Type B pancreatic cell (in vitro differentiated cells): ENCODE data around the gene CBFA2T3. TPM values are rescaled to one million over a fixed set of nuclear protein-coding genes. Genes with fewer than 3 reads are reported as not detected.

Experiments used
- DNase-seq: peaks from one replicate; pipeline ENCODE4 v3.0.0; 2021; ENCODE audit warnings: mixed read lengths; ENCODE audit not compliant: unreplicated experiment; ENCODE audit errors: extremely low spot score
- H3K27ac Mint-ChIP-seq: 2 replicates; pipeline ENCODE4 v1.8.0; 2021; ENCODE audit warnings: mild to moderate bottlenecking, mixed read lengths
- H3K27me3 Mint-ChIP-seq: 2 replicates; pipeline ENCODE4 v1.8.0; 2021; ENCODE audit warnings: mixed read lengths
- H3K36me3 Mint-ChIP-seq: 2 replicates; pipeline ENCODE4 v1.8.0; 2021; ENCODE audit warnings: mixed read lengths
- H3K4me1 Mint-ChIP-seq: one replicate; pipeline ENCODE4 v1.8.0; 2021; ENCODE audit warnings: mixed read lengths; ENCODE audit not compliant: unreplicated experiment
- H3K4me3 Mint-ChIP-seq: 2 replicates; pipeline ENCODE4 v1.8.0; 2021; ENCODE audit warnings: mild to moderate bottlenecking, mixed read lengths
- H3K9me3 Mint-ChIP-seq: 2 replicates; pipeline ENCODE4 v1.8.0; 2021; ENCODE audit warnings: mixed read lengths
- total RNA-seq: library from RNA; stranded (reverse); gene quantifications from 2 replicates; pipeline ENCODE4 v1.2.1, GENCODE V29; 2021; ENCODE audit warnings: low replicate concordance
- TF ChIP-seq, protein P1 (sequence below): fragments of 200-600 bp; sonication (generic); conservative IDR thresholded peaks from 2 replicates; pipeline ENCODE4 v1.5.0; 2021; ENCODE audit warnings: antibody characterized with exemption, mild to moderate bottlenecking

CBFA2T3 gene
- total RNA-seq, 1 donor from 2014 or later, result 8.9 TPM

- Mint-ChIP-seq H3K4me3 (no peak overlapping the region), H3K27ac (no peak overlapping the region), H3K36me3 (peaks cover 3% of the 10 kb centered on the region), H3K9me3 (no peaks in the 10 kb centered on the region), H3K4me1 (peaks cover 34% of the 10 kb centered on the region), H3K27me3 (peaks cover 3% of the 10 kb centered on the region)
- DNase-seq, result no peak
- TF ChIP-seq, protein P1, sequence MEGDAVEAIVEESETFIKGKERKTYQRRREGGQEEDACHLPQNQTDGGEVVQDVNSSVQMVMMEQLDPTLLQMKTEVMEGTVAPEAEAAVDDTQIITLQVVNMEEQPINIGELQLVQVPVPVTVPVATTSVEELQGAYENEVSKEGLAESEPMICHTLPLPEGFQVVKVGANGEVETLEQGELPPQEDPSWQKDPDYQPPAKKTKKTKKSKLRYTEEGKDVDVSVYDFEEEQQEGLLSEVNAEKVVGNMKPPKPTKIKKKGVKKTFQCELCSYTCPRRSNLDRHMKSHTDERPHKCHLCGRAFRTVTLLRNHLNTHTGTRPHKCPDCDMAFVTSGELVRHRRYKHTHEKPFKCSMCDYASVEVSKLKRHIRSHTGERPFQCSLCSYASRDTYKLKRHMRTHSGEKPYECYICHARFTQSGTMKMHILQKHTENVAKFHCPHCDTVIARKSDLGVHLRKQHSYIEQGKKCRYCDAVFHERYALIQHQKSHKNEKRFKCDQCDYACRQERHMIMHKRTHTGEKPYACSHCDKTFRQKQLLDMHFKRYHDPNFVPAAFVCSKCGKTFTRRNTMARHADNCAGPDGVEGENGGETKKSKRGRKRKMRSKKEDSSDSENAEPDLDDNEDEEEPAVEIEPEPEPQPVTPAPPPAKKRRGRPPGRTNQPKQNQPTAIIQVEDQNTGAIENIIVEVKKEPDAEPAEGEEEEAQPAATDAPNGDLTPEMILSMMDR, result no peak
Observed at GRCh38 chr16:88913001-88913612, 63.9 kb downstream of the CBFA2T3 start.

DNA sequence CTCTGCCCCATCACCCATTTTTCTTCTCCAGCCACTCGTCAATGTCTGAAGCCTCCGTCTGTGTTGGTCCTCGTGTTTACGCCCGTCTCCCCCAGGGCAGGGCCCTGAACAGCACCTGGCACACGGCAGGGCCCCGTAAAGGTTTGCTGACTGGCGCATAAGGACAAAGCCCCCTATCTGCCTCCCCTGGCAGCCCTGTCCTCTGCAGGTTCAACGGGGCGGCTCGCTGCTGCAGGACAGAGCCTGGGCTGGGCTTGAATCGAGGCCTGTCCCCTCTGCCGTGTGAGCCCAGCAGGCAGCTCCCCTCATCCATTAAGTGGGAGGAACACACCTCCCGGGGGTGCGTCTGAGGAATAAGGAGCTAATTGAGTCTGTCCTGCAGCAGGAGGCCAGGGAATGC lies 64.5 kb downstream of the CBFA2T3 start:
- peaks cover 3% of the 10 kb centered on the region for H3K36me3 Mint-ChIP-seq
- TF ChIP-seq, protein P1, result no peak
- no peak overlapping the region for H3K27ac Mint-ChIP-seq
- DNase-seq, result no peak
- H3K4me1 Mint-ChIP-seq, result peaks cover 35% of the 10 kb centered on the region
- no peak overlapping the region for H3K4me3 Mint-ChIP-seq
- peaks cover 3% of the 10 kb centered on the region for H3K27me3 Mint-ChIP-seq
- H3K9me3 Mint-ChIP-seq, result no peaks in the 10 kb centered on the region

GRCh38 chr16:88911946-88912310 lies 65.1 kb downstream of the CBFA2T3 start:
- TF ChIP-seq, protein P1, result no peak
- Mint-ChIP-seq H3K4me3 (no peak overlapping the region), H3K4me1 (peaks cover 31% of the 10 kb centered on the region), H3K36me3 (peaks cover 3% of the 10 kb centered on the region), H3K9me3 (no peaks in the 10 kb centered on the region), H3K27ac (no peak overlapping the region), H3K27me3 (peaks cover 3% of the 10 kb centered on the region)
- no peak for DNase-seq

GRCh38 chr16:88911136-88911945 lies 65.7 kb downstream of the CBFA2T3 start:
- Mint-ChIP-seq H3K27me3 (peaks cover 3% of the 10 kb centered on the region), H3K4me1 (peaks cover 25% of the 10 kb centered on the region), H3K36me3 (peaks cover 3% of the 10 kb centered on the region), H3K9me3 (no peaks in the 10 kb centered on the region), H3K27ac (no peak overlapping the region), H3K4me3 (no peak overlapping the region)
- TF ChIP-seq, protein P1, result no peak
- DNase-seq, result no peak

DNA sequence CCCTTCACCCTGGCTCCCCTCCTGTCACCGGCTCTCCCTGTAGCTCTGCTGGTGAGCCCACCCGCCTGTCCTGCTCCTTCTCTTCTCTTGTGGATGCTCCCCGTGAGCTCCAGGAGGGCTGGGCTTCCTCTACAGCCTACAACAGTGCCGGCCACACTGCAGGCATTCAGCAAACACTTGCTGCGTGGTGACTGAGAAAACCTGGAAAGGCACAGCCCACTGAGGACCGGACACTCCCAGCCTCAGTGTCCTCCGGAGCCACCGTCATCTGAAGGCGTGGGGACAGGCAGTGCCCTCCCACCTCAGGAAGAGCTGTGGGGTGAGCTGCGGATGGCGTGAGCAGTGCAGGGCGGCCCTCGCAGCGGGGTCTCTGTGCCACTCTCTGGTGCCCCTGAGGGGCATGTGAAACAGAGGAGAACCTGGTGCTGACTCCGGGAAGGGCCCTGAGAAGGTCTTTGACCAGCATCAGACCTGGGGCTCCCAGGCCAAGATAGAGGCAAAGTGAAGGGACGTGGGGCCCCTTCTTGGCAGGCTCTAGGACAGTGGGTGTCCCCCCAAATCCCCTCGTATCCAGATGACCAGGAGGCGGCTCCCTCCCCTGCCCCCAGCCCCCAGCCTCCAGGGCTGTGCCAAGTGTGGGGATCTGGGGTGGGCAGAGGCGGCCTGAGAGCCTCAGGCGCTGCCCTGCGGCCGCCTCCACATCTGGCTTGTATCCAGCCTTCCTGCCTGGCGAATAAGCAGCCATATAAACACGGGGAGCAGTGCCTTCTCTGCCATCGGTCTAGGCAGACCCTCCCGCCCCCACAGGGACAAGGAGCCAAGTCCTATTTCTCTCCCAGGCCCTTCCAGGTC lies 66.5 kb downstream of the CBFA2T3 start:
- H3K27ac Mint-ChIP-seq, result no peak overlapping the region
- no peaks in the 10 kb centered on the region for H3K27me3 Mint-ChIP-seq
- H3K4me1 Mint-ChIP-seq, result peaks cover 22% of the 10 kb centered on the region
- H3K4me3 Mint-ChIP-seq, result no peak overlapping the region
- DNase-seq, result no peak
- no peaks in the 10 kb centered on the region for H3K9me3 Mint-ChIP-seq
- TF ChIP-seq, protein P1, result no peak
- no peaks in the 10 kb centered on the region for H3K36me3 Mint-ChIP-seq
